ENCODE results near the gene FXYD1.

GRCh38 chr19:35090160-35090505 lies 48.5 kb upstream of the FXYD1 start:
- TF ChIP-seq CTCF (IDR thresholded peaks at IDR 0.05): no peak
- no peak for TF ChIP-seq EP300 (IDR thresholded peaks at IDR 0.05)

All from esophagus muscularis mucosa (tissue), 3 donors.